Epithelial cell of proximal tubule (primary cell): ENCODE data around the gene HHATL. TPM values are rescaled to one million over a fixed set of nuclear protein-coding genes. Genes with fewer than 3 reads are reported as not detected.

Source experiments
- DNase-seq: peaks from one replicate; pipeline ENCODE4 v3.0.0-alpha.2; 2011; ENCODE audit warnings: low read depth
- H3K4me3 ChIP-seq: 2 replicates; pipeline ENCODE4 v1.5.1; 2011; ENCODE audit warnings: low read depth, mild to moderate bottlenecking, low read length
- total RNA-seq: library from RNA; depleted of rRNA; stranded (reverse); fragments of >200 nt; gene quantifications from 2 replicates; pipeline ENCODE4 v1.2.3, GENCODE V29; 2015
- TF ChIP-seq, protein P1 (sequence below): conservative IDR thresholded peaks from 2 replicates; pipeline ENCODE4 v1.5.1; 2012; ENCODE audit warnings: low read depth, mild to moderate bottlenecking, low read length

HHATL gene
- total RNA-seq, 1 donor from 2014 or later = not detected

- no peak overlapping the region for H3K4me3 ChIP-seq
Observed at GRCh38 chr3:42658091-42658770, 44.4 kb downstream of the HHATL start.

GRCh38 chr3:42657675-42658074 is 44.9 kb downstream of the HHATL start:
- TF ChIP-seq, protein P1, sequence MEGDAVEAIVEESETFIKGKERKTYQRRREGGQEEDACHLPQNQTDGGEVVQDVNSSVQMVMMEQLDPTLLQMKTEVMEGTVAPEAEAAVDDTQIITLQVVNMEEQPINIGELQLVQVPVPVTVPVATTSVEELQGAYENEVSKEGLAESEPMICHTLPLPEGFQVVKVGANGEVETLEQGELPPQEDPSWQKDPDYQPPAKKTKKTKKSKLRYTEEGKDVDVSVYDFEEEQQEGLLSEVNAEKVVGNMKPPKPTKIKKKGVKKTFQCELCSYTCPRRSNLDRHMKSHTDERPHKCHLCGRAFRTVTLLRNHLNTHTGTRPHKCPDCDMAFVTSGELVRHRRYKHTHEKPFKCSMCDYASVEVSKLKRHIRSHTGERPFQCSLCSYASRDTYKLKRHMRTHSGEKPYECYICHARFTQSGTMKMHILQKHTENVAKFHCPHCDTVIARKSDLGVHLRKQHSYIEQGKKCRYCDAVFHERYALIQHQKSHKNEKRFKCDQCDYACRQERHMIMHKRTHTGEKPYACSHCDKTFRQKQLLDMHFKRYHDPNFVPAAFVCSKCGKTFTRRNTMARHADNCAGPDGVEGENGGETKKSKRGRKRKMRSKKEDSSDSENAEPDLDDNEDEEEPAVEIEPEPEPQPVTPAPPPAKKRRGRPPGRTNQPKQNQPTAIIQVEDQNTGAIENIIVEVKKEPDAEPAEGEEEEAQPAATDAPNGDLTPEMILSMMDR = no peak
- no peak overlapping the region for H3K4me3 ChIP-seq
- DNase-seq = no peak

More at GRCh38 chr3:42658091-42658770, 44.4 kb downstream of the HHATL start:
- no peak for DNase-seq
- TF ChIP-seq, protein P1 = no peak

GRCh38 chr3:42656680-42657610 is 45.7 kb downstream of the HHATL start:
- no peak for DNase-seq
- no peak overlapping the region for H3K4me3 ChIP-seq
- TF ChIP-seq, protein P1 = no peak

GRCh38 chr3:42655980-42656679 is 46.5 kb downstream of the HHATL start:
- DNase-seq = no peak
- no peak overlapping the region for H3K4me3 ChIP-seq
- TF ChIP-seq, protein P1 = no peak

GRCh38 chr3:42655331-42655888 is 47.2 kb downstream of the HHATL start:
- DNase-seq = no peak
- TF ChIP-seq, protein P1 = no peak
- peak overlapping the region; percentile 81 for H3K4me3 ChIP-seq

- TF ChIP-seq, protein P1 = peak; percentile 23
- peak overlapping the region; percentile 81 for H3K4me3 ChIP-seq
- DNase-seq = no peak
Observed at GRCh38 chr3:42654331-42655201, 48.0 kb downstream of the HHATL start.
